DMS153 treated with DMSO at 0.1 percent for 48 hours (cell line): ENCODE data around the gene WNT7B.

Source experiments
- DNase-seq: peaks from one replicate; lab custom pipeline; 2025; ENCODE audit not compliant: unreplicated experiment; lab: John Stamatoyannopoulos, UW

Gene WNT7B

DNA sequence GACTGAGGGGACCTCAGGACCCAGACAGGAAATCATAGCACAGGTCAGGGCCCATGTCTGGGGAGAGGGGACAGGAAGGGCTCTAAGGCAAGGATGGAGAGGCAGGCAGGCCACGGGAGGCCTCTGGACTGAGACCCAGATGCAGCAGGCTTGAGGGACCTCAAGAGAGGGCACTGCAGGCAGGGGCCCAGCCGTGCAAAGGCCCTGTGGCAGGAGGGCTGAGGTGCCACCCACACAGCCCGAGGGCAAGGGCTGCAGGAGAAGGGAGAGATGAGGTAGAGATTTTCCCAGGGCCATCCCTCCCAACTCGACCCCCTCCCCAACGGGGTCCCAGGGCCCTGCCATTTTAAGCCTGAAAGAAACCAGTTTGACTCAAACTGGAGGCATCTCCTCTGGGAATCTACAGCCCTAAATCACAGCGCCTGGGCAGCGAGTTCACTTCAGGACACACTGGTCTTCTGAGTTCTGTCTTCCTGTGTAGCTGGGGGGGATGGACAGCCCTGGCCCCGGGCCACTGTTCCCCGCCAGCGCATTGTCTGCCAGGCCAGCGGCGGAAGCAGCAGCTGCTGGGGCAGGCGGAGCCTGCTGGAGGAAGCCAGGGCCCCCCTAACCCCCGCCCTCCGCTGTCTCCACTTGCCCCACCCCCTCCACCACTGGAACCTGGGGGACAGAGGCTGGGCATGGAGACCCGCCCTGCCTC, 20.3 kb upstream of the WNT7B start:
- DNase-seq, result no peak

DNA sequence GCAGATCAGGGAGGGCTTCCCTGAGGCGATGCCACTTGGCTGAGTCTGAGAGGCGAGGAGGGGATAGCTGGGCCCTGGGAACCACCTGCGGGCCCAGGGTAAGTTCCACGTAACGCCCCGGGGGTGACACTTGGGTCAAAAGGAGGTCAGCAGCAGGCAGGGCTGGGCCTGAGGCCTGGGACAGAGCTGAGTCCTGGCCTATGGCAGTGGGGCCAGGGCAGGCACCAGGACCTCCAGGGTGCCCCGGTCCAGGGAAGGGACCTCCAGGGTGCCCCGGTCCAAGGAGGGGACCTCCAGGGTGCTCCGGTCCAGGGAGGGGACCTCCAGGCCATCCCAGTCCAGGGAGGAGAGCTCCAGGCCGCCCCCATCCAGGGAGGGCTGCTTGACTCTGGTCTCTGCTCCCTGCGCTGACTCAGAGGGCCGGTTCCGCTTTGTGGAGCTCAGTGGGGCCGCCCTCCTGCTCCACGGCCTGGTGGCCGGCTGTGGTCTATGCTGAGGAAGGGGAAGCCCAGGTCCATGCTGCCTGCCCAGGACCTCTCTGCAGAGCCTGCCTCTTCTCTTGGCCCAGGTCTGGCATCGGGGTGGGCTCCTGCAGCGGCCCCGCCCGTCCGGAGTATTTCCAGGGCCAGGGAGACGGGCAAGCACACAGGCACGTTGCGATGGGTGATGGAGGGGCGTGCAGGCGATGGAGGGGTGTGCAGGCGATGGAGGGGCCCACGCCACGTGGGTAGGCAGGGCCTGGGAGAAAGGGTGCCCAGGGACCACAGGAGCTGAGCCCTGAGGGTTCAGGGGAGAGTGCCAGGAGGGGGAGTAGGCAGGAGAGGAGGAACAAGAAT, 19.5 kb upstream of the WNT7B start:
- DNase-seq, result no peak

DNA sequence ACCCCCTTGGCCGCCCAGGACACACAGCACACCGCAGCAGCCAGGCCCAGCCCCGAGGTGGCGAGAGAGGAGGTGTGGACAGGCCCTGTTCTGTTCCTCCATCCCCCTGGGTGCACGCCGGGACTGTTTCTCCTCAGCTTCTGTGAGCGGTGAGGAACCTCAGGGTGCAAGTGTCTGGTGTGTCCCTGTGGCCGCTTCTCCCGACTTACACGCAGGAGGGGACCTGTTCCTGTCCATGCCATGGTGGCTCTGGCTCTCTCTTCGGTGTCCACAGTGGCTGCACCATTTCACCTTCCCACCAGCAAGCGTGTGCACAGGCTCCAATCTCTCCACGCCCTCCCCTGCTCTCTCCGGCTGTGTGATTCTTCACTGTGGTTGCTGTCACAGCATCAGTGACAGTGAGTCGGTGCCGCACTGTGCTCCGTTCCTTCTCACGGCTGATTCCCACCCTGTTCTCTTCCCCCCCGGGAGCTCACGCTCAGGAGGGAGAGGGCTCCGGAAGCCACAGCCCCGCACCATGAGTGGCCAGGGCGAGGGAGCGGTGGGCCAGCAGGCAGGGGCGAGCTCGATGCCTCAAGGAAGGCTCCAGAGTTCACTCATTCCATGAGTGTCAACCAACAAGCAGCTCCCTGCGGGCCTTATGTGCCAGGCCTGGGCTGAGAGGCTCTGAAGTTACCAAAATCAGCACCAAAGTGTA, 18.6 kb upstream of the WNT7B start:
- DNase-seq, result no peak

DNA sequence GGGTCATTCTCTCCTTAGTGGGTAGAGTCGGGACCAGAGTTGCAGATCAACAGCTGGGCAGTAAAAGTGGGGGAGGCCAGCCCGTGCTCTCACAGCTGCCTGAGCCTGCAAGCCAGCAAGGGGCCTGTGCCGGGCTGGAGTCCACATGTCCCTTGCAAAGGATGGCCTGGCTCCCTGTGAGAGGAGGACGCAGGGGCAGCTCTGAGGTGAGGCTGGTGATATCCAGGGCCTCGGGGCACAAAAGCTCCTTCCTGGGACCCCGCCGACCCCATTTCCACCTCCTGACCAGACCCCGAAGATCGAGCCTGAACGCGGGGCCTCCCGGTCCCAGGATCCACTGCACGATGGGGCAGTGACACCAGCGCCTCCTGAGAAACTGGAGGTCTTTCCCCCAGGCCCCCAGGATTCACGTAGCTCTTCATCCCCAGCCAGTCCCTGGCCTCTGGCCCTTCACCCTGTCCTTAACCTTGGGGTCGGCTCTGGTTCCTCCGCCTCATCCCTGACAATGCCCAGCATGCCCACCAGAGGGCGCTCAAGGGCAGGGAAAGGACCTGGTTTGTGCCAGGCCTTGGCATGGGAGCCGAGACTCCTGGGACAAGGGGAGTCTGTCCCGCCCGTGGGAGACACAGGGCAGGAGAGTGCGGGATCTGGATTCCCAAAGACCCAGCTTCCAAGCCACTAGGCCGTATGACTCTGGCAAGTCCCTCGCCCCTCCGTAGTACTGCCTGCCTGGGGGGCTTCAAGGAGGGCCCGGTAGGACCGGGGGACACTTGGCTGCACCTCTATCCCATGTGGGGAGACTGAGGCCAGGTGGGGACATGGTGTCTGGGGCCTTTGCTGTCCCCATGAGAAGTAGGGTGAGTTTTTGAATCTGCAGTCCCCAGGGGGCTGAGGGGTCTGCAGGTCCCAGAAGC, 17.8 kb upstream of the WNT7B start:
- DNase-seq, result no peak

DNA sequence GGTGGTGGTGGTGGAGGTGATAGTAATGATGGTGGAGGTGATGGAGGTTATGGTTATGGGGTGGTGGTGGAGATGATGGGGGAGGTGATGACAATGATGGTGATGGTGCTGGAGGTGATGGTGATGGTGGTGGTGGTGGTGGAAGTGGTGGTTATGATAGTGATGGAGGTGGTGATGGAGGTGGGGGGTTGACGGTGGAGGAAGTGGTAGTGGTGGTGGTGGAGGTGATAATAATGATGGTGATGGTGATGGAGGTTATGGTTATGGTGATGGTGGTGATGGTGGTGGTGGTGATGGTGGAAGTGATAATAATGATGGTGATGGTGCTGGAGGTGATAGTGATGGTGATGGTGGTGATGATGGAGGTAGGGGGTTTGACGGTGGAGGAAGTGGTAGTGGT, 16.9 kb upstream of the WNT7B start:
- DNase-seq, result no peak

DNA sequence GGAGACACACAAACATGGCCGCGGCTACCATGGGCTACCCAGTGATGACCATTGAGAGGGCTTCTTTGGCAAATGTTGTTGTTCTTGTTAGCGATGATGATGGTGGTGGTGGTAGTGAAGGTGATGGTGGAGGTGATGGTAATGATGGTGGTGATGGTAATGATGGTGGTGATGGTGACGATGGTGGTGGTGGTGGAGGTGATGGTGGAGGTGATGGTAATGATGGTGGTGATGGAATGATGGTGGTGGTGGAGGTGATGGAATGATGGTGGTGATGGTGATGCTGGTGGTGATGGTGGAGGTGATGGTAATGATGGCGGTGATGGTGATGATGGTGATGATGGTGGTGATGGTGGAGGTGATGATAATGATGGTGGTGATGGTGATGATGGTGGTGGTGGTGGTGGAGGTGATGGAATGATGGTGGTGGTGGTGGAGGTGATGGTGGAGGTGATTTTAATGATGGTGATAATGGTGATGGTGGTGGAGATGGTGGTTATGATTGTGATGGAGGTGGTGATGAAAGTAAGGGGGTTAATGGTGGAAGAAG, 16.3 kb upstream of the WNT7B start:
- no peak for DNase-seq

DNA sequence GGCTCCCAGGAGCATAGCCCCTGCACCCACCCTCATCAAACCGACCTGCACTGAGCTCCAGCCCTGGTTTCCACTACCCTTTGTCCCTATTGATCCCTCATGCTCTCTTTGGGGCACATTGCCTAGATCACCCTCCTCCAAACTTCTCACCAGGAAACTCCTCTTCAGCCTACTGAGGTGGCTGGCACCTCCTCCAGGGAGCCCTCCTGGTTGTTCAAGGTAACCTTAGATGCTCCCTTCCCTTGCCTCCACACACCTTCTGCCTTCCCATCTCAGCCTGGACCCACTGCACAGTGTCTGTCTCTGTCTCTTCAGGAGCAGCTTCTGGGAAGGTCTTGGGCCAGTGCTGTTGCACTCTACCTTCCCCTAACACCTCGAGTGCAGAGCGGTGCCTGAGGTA, 15.8 kb upstream of the WNT7B start:
- DNase-seq, result no peak

DNA sequence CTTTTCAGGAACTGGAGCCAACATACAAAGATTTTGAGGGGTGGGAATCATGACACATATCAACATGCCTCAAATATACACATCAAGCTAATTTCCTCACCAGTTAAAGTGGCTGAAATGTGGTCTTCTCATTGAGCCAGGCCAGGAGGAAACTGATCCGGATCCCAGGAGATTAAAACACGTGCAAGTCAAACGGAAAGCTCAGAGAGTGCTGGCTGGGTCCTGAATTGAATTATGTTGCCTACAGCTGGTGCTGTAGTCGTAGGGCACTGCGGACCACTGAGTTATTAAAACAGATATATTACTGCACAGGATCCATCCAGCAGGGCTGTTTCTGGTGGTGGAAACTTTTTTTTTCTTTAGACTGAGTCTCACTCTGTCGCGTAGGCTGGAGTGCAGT, 14.1 kb upstream of the WNT7B start:
- no peak for DNase-seq

DNA sequence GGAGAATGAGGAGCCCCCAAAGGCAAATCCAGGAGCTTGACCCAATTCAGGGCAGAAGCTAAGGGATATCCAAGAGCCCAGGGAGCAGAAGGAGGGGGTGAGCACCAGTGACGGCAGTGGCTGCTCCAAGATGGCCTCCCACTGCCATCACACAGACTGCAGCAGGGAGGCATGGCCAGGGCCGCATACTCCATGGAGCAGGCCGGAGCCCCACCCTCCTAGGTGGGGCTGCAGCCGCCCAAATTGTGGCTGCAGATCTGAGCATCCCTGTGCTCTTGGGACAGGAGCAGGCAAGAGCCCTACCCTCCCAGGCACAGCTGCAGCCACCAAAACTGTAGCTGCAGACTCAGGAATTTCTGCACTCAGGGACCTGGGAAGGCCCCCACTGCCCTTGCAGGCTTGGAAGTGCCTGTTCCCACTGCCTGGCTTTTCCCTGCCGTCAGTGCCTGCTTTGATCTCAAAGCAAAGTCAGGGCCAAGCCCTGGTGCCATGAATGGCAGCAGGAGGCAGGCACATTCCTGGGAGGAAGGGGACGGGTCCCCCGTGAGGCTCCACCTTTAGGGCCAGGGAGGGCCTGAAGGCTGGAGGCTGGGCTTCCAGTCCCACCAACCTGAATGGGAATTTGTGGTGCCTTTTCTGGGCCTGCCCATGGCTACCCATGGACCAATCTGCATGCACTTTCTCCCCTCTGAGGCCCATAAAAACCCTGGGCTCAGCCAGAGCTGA, 10.3 kb upstream of the WNT7B start:
- DNase-seq, result no peak

DNA sequence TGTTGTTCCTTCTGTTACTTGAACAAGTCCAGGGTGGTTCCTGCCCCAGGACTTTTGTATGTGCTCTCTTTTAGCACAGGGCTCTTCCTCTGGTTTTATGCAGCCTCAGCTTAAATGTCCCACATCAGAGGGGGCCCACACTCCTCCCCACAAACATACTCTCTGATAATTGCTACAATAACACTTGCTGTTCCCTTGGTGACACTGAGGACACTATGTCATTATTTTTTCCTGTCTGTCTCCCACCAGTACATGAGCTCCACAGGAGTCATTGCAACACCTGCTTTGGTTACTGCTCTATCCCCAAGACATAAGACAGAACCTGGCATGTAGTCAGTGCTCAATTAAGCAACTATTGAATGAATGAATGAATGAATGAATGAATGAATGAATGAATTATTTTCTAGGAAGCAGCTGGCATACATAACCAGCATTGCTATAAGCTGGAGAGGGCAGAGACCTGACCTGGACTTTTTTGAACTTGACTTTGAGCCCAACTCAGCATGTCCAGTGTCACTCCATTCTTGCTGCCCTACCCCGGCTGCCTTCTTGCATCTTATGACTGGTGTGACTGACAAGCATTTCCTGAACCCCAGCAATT, 7.5 kb upstream of the WNT7B start:
- no peak for DNase-seq

DNA sequence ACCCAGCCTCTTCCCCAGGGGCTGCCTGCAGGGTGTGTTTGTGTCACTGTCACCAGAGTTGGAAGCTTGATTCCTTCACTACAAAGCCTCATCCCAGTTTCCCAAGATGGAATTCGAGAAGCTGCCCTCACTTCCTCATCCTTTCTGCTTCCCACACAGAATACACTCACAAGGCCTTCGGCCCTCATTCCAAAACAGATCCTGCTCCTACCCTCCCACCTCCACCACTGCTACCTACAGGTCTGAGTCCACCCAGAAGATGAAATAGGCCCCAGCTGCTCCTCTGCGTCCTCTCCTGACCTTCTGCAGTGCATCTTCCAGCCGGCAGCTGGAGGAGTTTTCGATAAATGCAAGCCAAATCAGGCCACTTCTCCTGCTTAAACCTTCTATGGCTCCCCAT, 6.8 kb upstream of the WNT7B start:
- no peak for DNase-seq

DNA sequence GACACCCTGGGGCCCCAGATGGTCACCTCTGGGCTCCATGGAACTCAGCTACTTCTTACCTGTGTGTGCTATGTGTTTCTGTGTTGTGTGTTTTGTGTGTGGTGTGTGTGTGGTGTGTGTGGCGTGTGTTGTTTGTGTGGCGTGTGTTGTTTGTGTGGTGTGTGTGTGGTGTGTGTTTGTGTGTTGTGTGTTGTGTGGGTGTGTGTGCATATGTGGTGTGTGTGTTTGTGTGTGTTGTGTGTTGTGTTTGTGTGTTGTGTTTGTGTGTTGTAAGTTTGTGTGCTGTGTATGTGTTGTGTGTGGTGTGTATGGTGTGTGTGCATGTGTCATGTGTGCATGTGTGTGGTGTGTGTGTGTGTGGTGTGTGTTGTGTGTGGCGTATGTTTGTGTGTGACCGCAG, 3.8 kb upstream of the WNT7B start:
- DNase-seq, result no peak

DNA sequence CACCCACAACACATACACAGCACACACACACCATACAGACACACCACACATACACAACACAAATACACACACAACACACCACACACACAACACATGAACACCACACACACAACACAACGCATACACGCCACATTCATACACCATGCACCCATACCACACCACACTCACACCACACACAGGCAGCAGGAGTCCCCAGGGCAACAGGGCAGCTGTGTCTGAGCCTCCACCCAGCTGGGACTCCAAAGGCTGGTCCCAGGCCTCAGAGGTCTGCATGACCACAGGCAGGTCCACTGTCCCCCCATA, 3.3 kb upstream of the WNT7B start:
- no peak for DNase-seq

DNA sequence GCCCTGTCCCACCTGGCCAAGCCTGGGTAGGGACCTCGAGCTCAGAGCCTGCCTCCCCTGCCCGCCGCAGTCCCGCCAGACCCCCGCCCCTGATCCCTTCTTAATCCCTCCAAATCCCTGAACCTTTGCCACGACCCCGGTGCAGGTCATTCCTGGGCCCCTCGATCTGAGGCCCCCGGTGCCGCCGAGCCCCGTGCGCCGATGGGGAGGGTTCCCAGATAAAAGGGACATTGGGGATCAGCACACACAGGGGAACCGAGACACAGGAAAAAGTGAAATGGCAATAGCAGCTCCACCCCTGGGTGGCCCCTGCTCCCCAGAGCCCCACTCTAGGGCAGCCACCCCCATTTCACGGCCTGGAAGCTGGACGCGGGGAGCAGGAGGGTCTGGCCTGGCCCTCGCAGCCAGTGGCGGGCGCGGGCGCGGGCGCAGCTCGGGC, 1.3 kb upstream of the WNT7B start:
- no peak for DNase-seq

DNA sequence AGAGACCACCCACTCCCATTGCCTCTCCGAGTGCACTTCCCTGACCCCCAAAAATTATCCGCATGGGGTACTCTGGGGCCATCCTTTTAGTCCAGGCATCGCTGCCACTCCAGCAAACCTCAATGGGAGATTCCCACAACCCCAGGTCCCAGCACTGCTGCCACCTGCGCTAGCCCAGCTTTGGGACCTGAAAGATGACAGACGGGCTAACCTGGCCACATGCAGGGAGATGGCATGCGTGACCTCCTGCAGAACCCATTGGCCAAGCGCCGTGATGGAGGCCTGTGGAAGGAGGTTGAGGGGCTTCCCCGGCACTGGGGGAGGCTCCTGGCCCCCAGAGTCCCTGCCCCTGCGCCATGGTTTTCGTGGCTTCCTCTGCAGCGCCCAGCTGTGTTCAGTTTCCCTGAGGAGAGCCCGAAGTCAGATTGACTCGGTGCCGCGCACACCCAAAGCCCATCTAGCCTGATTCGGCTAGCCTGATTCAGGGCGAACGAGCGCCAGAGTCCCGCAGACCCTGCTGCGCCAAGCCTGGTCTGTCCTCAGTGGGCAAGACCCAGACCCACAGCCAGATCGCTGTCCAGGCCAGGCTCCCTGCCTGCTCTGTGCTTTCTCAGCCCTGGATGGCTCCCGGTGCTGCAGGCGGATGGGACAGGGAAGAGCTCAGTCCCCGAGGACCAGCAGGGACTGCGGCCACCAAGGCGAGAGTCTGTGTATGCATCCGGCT, 751 bp upstream of the WNT7B start:
- peak; percentile 26 for DNase-seq

DNA sequence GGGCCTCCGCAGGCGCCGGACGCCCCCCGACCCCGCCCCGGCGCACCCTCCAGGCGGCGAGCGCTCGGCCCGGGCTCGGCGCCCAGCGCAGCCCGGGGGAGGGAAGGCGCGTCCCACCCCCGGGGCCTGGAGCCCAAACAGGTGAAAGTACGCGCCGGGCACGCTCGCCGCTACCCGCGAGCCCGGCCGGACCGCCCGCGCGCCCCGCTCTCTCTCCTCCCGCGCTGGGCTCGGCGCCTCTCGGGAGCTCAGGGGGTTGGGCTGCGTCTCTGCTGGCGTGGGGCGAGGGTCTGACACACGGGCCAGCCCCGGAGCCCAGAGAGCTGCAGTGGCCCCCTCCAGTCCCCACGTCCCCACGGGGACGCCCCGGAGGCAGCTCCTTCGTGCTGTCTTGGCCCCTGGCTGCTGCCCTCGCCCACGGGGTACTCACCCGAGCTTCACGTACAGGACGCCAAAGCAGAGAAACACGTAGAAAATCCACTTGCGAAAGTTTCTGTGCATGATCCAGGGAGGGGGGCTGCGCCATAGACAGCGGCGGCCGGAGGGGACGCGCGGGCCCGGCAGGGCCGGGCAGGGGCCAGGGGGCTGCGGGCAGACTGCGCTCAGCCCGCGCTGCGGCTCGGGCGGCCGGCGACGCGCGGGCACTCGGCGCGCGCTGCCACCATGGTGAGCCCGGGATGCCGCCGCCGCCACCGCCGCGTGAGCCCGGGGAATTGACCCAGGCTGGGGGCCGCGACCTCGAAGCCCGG, 534 bp downstream of the WNT7B start:
- DNase-seq, result no peak

DNA sequence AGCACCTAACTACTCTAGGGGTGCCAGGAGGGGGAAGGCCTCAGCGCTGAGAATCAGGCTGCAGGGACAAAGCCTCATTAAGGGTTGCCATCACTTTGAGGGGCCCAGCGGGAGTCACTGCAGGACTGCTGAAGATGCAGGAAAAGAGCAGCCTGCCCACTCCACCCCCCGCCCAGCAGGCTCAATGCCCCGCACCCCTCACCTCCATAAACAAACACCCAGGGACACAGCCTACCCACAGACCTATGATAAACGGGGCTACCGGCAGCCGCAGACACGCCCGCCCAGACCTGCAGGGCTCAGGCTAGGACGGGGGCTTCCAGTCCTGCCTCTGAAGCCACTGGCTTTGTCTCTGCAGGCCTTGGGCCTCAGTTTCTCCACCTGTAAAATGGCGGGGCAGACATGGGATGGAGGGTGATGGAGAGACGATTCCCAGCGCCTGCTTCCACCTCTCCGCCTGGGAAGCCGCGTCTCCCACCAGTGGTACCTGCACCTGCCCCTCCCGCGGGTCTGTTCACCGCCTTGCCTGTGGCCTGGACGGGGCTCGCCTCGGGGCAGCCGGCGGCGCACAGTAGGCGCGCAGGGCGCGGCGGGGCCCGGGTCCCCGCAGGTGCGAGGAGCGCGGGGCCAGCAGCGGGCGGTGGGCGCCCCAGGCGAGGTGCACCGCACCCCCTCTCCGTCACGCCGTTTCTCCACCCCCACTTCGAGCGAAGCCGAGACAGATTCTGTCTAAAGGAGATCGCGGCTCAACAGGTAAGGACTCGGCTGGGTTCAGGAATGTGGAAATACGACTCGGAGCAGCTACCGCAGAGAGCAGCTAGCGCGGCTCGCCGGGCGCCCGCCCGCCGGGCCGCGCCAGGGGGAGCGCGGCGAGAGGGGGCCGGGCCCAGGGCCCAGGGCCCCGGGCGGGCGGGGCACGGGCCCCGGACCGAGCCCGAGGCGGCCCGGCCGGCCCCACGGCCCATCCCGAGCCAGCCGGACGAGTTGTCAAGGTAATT, 1.5 kb downstream of the WNT7B start:
- no peak for DNase-seq
